SK-N-SH (cell line): ENCODE data around the gene UTF1. TPM values are rescaled to one million over a fixed set of nuclear protein-coding genes. Genes with fewer than 3 reads are reported as not detected.

Experiments
- CTCF ChIA-PET: fragments of 300-600, 350-600 bp; formaldehyde crosslinking; extraction: SDS; loops from one replicate; lab custom pipeline; 2021; lab: Yijun Ruan, JAX
- POLR2A ChIA-PET: fragments of 350-600 bp; sonication (Branson Sonifier 250); formaldehyde crosslinking; extraction: SDS; loops from one replicate; lab custom pipeline; 2020; ENCODE audit warnings: antibody characterized with exemption, inconsistent platforms; lab: Yijun Ruan, JAX
- DNase-seq: peaks from one replicate; pipeline ENCODE4 v3.0.0; 2012
- H2AFZ ChIP-seq: fragments of 200-600 bp; sonication (generic); 2 replicates; pipeline ENCODE4 v1.8.1; 2016; ENCODE audit warnings: antibody characterized with exemption, mild to moderate bottlenecking, low read depth
- H3F3A ChIP-seq: fragments of 200-600 bp; sonication (generic); replicated peaks from 2 replicates; pipeline ENCODE3; 2016; ENCODE audit warnings: antibody characterized with exemption, mild to moderate bottlenecking; ENCODE audit not compliant: insufficient read depth
- H3K27ac ChIP-seq, 2 experiments: fragments of 200-500 bp in 1 of 2; fragments of 200-600 bp in 1 of 2; sonication (Bioruptor generic) in 1 of 2; sonication (generic), shearing (Covaris generic) in 1 of 2; 2 replicates each; pipeline versions ENCODE4 v1.5.1 to v1.6.1; 2014 to 2016; ENCODE audit warnings: low read depth in 2 of 2, inconsistent platforms in 1 of 2, low read length in 1 of 2, mild to moderate bottlenecking in 1 of 2, mixed read lengths in 1 of 2
- H3K27me3 ChIP-seq: fragments of 200-600 bp; sonication (generic), shearing (Covaris generic); 2 replicates; pipeline ENCODE4 v1.6.1; 2016; ENCODE audit warnings: mixed run types; ENCODE audit not compliant: insufficient read depth
- H3K36me3 ChIP-seq, 2 experiments: fragments of 200-500 bp in 1 of 2; fragments of 200-600 bp in 1 of 2; sonication (Bioruptor generic) in 1 of 2; sonication (generic) in 1 of 2; replicated peaks in 1 of 2; 2 replicates each; pipeline versions ENCODE3 to v1.5.1; 2014 to 2016; ENCODE audit warnings: low read length in 1 of 2, mild to moderate bottlenecking in 1 of 2; ENCODE audit not compliant: insufficient read depth in 2 of 2, control insufficient read depth in 1 of 2
- H3K4me1 ChIP-seq, 2 experiments: fragments of 200-500 bp in 1 of 2; fragments of 200-600 bp in 1 of 2; sonication (Bioruptor generic) in 1 of 2; sonication (generic), shearing (Covaris generic) in 1 of 2; 2 replicates each; pipeline versions ENCODE4 v1.5.1 to v1.6.1; 2014 to 2016; ENCODE audit warnings: low read depth in 1 of 2, low read length in 1 of 2, mixed run types in 1 of 2; ENCODE audit not compliant: insufficient read depth in 2 of 2, control insufficient read depth in 1 of 2
- H3K4me2 ChIP-seq: fragments of 200-600 bp; sonication (generic), shearing (Covaris generic); 2 replicates; pipeline ENCODE4 v1.6.1; 2017; ENCODE audit warnings: mixed run types
- H3K4me3 ChIP-seq, 2 experiments: fragments of 200-500 bp in 1 of 2; fragments of 200-600 bp in 1 of 2; sonication (Bioruptor generic) in 1 of 2; sonication (generic), shearing (Covaris generic) in 1 of 2; 2 replicates each; pipeline versions ENCODE4 v1.5.1 to v1.8.1; 2014 to 2016; ENCODE audit warnings: low read depth in 2 of 2, inconsistent platforms in 1 of 2, low read length in 1 of 2, mild to moderate bottlenecking in 1 of 2, mixed read lengths in 1 of 2, moderate library complexity in 1 of 2
- H3K79me2 ChIP-seq: fragments of 200-600 bp; sonication (generic); 2 replicates; pipeline ENCODE4 v1.8.1; 2017; ENCODE audit warnings: mild to moderate bottlenecking; ENCODE audit not compliant: insufficient read depth
- H3K9ac ChIP-seq: fragments of 200-600 bp; sonication (generic); 2 replicates; pipeline ENCODE4 v1.6.1; 2017; ENCODE audit warnings: mixed run types
- H3K9me2 ChIP-seq: fragments of 200-600 bp; sonication (generic); 2 replicates; pipeline ENCODE4 v1.6.1; 2017; ENCODE audit warnings: mixed run types
- H3K9me3 ChIP-seq: fragments of 200-600 bp; sonication (generic); 2 replicates; pipeline ENCODE4 v1.6.1; 2017; ENCODE audit warnings: mixed run types, mild to moderate bottlenecking, moderate library complexity
- H4K20me1 ChIP-seq: fragments of 200-600 bp; sonication (generic); 2 replicates; pipeline ENCODE4 v1.6.1; 2017; ENCODE audit warnings: mild to moderate bottlenecking, mixed run types; ENCODE audit not compliant: insufficient read depth
- EP300 ChIP-seq, 2 experiments: IDR thresholded peaks; 2 replicates each; pipeline versions ENCODE4 v1.4.0 to v1.6.1; 2012; ENCODE audit warnings: borderline replicate concordance in 1 of 2, low read depth in 1 of 2, low read length in 1 of 2
- GABPA ChIP-seq: IDR thresholded peaks from 2 replicates; pipeline ENCODE4 v1.4.0; 2012; ENCODE audit warnings: low read depth, mild to moderate bottlenecking
- MEF2A ChIP-seq: IDR thresholded peaks from 2 replicates; pipeline ENCODE4 v1.4.0; 2012; ENCODE audit warnings: low read depth, borderline replicate concordance
- MXI1 ChIP-seq: IDR thresholded peaks from 2 replicates; pipeline ENCODE4 v1.6.1; 2012; ENCODE audit warnings: mild to moderate bottlenecking, low read depth, low read length, improper control_type of control experiment
- NFIC ChIP-seq: IDR thresholded peaks from 2 replicates; pipeline ENCODE4 v1.4.0; 2012; ENCODE audit warnings: borderline replicate concordance
- RAD21 ChIP-seq: IDR thresholded peaks from 2 replicates; pipeline ENCODE4 v1.6.1; 2012; ENCODE audit warnings: mild to moderate bottlenecking, low read length
- RXRA ChIP-seq: IDR thresholded peaks from 2 replicates; pipeline ENCODE4 v1.4.0; 2012; ENCODE audit warnings: low read depth, mild to moderate bottlenecking, borderline replicate concordance
- TCF12 ChIP-seq: IDR thresholded peaks from 2 replicates; pipeline ENCODE4 v1.4.0; 2012
- TEAD4 ChIP-seq: IDR thresholded peaks from 2 replicates; pipeline ENCODE4 v1.4.0; 2012; ENCODE audit warnings: mild to moderate bottlenecking, borderline replicate concordance; ENCODE audit not compliant: insufficient read depth
- WGBS: methylation state at CpG from one replicate; pipeline ENCODE4 v1.1.6; 2017; ENCODE audit warnings: low lambda C conversion rate; 5-methylcytosine and 5-hydroxymethylcytosine counted together
- polyA plus RNA-seq, 3 experiments: library from polyadenylated mRNA; depleted of rRNA; stranded (reverse); fragments of >200 nt; gene quantifications; 2 replicates each; pipeline ENCODE4 v1.2.3, GENCODE V29; 2012
- TF ChIP-seq, protein P1 (sequence below): fragments of 200-600 bp; sonication (generic); IDR thresholded peaks from 2 replicates; pipeline ENCODE4 v1.6.1; 2017; ENCODE audit warnings: antibody characterized with exemption, mild to moderate bottlenecking, moderate library complexity
- TF ChIP-seq, protein P2 (sequence below): IDR thresholded peaks from 2 replicates; pipeline ENCODE4 v1.4.0; 2012; ENCODE audit warnings: low read depth
- TF ChIP-seq, protein P3 (sequence below): IDR thresholded peaks from 2 replicates; pipeline ENCODE4 v1.4.0; 2012; ENCODE audit warnings: low read depth, borderline replicate concordance
- TF ChIP-seq, protein P4 (sequence below): fragments of 150-350 bp; IDR thresholded peaks from 2 replicates; pipeline ENCODE4 v1.6.1; 2017; ENCODE audit warnings: antibody characterized with exemption, low read length, low read depth, borderline replicate concordance

UTF1 gene
- polyA plus RNA-seq, 1 of the 3 experiments (the other 2 are of a cell fraction), result not detected

DNA sequence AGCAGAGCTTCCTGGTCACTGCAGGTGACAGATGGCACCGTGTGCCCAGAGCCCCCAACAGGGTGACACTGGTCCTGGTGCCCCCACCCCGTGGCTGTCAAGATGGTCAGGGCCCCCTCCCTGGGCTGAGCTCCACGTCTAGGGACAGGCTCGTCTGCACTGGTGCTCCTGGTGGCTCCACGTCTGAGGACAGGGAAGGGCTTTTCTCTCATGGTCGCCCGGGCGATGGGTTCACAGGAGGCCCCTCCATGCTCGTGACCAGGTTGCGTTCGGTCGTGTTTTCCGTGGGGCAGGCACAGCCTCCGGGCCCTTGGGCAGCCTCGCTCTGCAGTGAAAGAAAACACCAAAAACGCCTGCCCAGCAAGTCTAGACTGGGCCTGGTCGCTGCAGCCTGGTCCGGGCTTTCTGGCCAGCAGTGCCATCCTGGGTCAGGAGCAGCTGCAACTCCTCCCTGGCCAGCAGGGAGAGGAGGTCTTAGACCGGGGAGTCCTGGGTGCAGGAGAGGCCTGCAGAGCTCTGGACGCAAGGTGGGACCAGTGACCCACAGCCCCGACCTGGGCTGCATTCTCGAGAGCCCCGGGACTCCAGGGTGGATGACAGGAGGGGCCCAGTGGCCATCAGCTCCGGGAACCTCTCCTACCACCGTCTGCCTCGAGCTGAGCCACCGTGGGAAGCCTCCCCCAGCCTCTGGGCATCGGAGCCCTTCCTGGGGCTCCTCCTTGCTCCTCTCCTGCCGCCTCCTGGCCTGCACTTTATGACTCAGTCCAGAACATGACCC, 27.9 kb upstream of the UTF1 start:
- Histone ChIP-seq H3K9me2 (no peaks in the 10 kb centered on the region), H2AFZ (no peak overlapping the region), H4K20me1 (no peaks in the 10 kb centered on the region), H3K79me2 (no peaks in the 10 kb centered on the region), H3K9ac (no peak overlapping the region), H3K27ac (no peak overlapping the region), H3K36me3 (no peaks in the 10 kb centered on the region), H3K9me3 (no peaks in the 10 kb centered on the region), H3K4me2 (no peak overlapping the region), H3K27me3 (0 out of 2 replicates have a peak, but pooled peaks cover 5% of the 10 kb centered on the region), H3K4me1 (no peaks in the 10 kb centered on the region), H3K4me3 (no peak overlapping the region), H3F3A (no peaks in the 10 kb centered on the region)
- 36% methylated on average over 16 of the region's 29 CpGs for WGBS
- ChIA-PET POLR2A (no interaction called here), CTCF (no interaction called here)
- DNase-seq, result no peak
- TF ChIP-seq, protein P1, sequence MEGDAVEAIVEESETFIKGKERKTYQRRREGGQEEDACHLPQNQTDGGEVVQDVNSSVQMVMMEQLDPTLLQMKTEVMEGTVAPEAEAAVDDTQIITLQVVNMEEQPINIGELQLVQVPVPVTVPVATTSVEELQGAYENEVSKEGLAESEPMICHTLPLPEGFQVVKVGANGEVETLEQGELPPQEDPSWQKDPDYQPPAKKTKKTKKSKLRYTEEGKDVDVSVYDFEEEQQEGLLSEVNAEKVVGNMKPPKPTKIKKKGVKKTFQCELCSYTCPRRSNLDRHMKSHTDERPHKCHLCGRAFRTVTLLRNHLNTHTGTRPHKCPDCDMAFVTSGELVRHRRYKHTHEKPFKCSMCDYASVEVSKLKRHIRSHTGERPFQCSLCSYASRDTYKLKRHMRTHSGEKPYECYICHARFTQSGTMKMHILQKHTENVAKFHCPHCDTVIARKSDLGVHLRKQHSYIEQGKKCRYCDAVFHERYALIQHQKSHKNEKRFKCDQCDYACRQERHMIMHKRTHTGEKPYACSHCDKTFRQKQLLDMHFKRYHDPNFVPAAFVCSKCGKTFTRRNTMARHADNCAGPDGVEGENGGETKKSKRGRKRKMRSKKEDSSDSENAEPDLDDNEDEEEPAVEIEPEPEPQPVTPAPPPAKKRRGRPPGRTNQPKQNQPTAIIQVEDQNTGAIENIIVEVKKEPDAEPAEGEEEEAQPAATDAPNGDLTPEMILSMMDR, result no peak
- TF ChIP-seq EP300 (IDR thresholded peaks at IDR 0.05; ENCODE audit: borderline replicate concordance in 1 of 2, low read depth in 1 of 2, low read length in 1 of 2), result no peak
- TF ChIP-seq, protein P2, sequence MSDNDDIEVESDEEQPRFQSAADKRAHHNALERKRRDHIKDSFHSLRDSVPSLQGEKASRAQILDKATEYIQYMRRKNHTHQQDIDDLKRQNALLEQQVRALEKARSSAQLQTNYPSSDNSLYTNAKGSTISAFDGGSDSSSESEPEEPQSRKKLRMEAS, result no peak
- TF ChIP-seq RAD21, result no peak
- TF ChIP-seq MEF2A, result no peak
- TF ChIP-seq MXI1, result no peak
- no peak for TF ChIP-seq RXRA
- TF ChIP-seq TEAD4, result no peak
- no peak for TF ChIP-seq TCF12
- TF ChIP-seq, protein P3, sequence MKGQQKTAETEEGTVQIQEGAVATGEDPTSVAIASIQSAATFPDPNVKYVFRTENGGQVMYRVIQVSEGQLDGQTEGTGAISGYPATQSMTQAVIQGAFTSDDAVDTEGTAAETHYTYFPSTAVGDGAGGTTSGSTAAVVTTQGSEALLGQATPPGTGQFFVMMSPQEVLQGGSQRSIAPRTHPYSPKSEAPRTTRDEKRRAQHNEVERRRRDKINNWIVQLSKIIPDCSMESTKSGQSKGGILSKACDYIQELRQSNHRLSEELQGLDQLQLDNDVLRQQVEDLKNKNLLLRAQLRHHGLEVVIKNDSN, result no peak
- TF ChIP-seq, protein P4, sequence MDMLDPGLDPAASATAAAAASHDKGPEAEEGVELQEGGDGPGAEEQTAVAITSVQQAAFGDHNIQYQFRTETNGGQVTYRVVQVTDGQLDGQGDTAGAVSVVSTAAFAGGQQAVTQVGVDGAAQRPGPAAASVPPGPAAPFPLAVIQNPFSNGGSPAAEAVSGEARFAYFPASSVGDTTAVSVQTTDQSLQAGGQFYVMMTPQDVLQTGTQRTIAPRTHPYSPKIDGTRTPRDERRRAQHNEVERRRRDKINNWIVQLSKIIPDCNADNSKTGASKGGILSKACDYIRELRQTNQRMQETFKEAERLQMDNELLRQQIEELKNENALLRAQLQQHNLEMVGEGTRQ, result no peak
- no peak for TF ChIP-seq NFIC
- TF ChIP-seq GABPA, result no peak
